Activated T-cell treated with anti-CD3 and anti-CD28 coated beads, Interleukin-2, amount 50 U/mL, for 1 hour (primary cell): ENCODE measurements around the gene SULT1A2.
A peak's percentile ranks its signal among the peaks of the same experiment; 100 is the strongest.
"Not testable (repeated sequence)": the region's sequence is repeated elsewhere in the genome, so short reads cannot be mapped to it uniquely, and the experiment has no call there.

Experiments
- DNase-seq: peaks from one replicate; pipeline ENCODE4 v3.0.0-alpha.2; 2020

The SULT1A2 gene

DNA sequence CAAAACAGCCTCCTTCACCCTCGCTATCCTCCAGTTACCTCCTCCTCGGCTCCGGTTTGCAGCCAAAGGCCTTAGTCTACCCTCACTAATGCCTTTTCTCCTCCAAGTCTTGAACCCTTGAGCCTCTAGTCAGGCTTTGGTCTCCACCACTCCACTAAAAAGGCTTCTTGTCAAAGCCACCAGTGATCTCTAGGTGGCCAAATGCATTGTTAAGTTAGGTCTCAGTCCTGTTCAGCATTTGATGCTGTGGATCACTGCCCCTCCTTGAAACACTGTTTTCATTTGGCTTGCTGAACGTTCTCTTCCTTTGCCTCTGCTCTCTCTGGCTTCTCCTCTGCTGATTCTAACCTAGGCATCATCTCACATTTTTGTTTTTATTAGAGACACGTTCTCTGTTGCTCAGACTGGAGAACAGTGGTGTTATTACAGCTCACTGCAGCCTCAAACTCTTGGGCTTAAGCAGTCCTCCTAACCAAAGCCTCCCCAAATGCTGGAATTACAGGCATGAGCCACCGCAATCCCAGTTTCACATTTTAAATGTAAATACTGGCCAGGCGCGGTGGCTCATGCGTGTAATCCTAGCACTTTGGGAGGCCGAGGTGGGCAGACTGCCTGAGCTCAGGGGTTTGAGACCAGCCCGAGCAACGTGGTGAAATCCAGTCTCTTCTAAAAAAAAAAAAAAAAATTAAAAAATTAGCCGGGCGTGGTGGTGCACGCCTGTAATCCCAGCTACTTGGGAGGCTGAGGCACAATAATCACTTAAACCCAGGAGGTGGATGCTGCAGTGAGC, 42.0 kb downstream of the SULT1A2 start:
- DNase-seq: no peak

DNA sequence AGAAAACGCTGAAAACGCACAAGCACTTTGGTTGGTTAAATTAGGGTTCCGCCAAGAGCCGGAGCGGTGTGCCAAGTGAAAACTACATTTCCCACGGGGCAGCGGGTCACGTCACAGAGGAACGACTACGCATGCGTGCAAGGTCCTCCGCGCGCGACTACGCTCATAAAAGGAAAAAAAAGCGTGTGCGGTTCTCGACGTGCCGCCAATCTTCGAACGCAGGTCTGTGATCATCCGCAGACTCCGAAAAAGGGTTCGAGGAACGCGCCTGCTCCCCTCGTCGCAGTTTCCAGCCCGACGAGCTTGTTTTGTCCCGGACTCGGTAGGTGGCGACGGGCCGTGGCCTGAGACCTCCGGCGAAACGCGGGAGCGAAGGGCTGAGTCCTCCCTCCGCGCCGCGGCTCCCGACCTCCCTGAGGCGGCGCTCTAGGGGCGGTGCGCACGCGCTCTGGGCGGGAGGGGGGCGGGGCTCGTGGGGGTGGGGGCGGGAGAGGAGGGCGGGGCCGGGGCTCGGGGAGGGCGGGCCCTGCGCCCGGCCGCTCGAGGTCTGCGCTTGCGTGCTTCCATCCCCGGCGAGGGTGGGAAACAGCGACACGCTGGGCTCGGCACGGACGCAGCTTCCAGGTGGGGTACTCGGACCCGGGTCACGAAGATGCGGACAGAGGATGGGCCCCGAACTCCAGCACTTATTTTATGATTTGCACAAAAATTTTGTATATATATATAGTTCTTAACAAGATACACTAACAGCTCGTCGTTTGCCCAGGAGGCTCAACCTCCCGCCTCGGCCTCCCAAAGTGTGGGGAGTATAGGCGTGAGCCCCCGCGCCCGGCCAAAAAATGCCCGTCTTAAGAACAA, 42.8 kb downstream of the SULT1A2 start, which contains the start of gene SGF29:
Gene SGF29 (plus strand): TSS at position 145 of the 858 bp plus-strand sequence. CDS start 27,150 bp downstream, outside the sequence.
- DNase-seq: peak; percentile 92

DNA sequence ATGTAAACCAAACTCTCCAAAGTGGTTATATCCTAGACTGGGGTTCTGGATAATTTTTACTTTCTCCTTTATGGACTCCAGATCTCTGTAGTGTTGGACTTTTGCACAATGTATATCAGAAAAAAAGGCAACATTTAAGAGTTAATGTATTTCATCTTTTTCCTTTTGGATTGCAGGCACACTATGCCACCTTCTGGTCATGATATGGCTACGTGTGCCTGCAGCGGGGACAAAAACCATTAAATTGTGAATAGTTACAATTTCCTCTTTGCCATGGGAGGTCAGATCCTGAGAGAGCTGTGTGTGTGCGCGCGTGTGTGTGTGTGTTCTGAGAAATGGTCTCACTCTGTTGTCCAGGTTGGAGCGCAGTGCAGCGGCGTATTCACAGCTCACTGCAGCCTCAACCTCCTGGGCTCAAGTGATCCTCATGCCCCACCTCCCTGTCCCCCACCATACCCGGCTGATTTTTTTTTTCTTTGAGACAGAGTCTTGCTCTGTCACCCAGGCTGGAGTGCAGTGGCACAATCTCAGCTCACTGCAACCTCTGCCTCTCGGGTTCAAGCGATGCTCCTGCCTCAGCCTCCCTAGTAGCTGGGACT, 47.5 kb downstream of the SULT1A2 start:
- DNase-seq: no peak

DNA sequence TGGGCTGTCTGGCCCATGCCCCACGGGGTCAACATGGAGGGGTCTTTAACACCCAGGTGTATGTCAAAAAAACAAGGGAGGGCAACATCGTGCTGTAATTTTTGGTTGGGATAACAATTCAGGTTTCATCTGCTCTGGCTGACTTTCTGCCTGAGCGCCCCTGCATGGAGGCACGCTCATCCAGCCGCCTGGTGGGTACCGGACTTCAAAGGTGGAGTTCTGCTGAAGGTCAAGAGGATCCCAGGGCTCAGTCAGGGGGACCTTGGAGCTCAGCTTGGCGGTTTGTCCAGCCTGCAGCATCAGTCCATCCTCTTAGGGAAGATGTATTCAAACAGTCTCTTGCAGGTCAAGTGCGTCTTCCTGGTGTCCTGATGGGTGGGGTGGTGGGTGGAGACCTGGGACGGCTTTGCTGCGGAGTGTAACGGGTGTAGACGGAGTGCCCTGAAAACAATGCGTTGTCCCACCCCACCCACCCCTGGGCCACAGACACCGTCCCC, 48.5 kb downstream of the SULT1A2 start:
- DNase-seq: no peak

DNA sequence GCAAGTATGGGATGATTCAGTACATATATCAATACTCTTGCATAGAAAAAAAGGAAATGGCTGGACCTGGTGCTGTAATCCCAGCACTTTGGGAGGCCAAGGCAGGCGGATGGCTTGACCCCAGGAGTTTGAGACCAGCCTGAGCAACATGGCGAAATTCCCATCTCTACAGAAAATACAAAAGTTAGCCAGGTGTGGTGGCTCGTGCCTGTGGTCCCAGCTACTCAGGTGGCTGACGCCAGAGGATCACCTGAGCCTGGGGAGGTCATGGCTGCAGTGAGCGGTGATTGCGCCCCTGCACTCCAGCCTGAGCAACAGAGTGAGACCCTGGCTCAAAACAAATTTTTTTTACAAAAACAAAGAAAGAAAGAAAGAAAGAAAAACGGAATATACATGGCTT, 50.2 kb downstream of the SULT1A2 start:
- no peak for DNase-seq

DNA sequence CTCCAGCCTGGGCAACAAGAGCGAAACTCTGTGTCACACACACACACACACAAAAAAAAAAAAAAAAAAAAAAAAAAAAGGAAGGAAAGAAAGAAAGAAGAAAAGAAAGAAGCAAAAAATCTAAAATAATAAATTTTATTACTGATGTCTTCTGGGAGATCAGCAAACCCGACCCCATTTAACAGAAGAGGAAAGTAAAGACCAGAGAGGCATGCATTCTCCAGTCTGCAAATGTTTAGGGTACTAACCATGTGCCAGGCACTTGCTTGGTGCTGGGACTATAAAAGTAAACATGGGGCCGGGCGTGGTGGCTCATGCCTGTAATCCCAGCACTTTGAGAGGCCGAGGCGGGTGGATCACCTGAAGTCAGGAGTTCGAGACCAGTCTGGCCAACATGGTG, 50.9 kb downstream of the SULT1A2 start:
- DNase-seq: not testable (repeated sequence)

DNA sequence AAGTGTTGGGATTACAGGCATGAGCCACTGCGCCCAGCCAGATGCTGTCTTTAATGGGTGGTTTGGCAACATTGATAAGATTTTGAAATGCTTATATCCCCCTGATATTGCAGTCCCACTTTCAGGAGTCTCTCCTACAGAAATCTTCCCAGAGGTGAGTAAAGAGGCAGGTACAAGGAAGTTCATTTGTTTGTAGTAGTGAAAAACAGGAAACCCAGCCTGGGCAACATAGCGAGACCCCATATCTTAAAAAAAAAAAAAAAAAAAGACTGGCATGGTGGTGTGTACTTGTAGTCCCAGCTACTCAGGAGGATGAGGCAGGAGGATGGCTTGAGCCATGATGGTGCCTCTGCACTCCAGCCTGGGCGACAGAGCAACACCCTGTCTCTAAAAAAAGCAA, 51.9 kb downstream of the SULT1A2 start:
- DNase-seq: no peak

DNA sequence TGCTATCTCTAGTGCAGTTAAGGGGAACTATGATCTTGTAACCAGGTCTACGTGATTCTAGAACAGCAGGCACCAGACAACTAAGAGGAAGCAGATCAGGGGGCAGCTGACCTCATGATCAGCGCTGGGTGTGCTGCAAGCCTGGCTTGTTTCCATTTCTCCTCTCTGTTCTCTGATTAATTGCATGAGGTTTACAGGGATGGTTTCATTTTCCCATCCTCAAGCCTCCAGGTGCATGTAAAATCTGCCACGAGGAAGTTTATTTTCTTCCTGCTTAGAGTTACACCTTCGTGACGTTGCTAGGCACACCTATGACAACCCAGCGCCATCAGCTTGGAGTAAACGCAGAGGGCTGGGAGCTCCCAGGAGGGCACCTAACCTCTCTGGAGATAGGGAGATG, 53.8 kb downstream of the SULT1A2 start:
- no peak for DNase-seq

DNA sequence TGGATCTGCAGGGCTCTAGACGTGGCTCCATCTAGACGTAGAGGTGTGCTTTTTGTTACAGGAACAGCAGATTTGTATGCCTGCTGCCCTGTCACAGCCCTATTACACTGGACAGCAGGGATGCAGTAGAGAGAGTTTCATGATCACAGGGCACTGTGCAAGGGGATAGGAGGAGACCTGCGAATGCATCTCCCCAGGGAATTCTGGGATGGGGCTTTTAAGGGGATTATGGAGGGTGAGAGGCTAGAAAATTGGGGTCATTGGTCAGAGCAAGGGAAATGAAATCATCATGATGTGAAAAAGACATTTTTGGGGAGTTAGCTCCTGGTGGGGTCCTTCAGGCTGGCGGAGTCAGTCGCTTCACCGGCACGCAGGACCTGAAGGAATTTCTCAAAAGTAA, 54.2 kb downstream of the SULT1A2 start:
- DNase-seq: no peak
